DND-41 (cell line): ENCODE measurements around the gene UNK.
A peak's percentile ranks its signal among the peaks of the same experiment; 100 is the strongest.

ENCODE experiments used
- ATAC-seq: fragments of 200-7000 bp; cut with Tn5 transposase; 3 replicates; pipeline ENCODE4 v1.9.1; 2021; ENCODE audit warnings: low read depth; ENCODE audit not compliant: insufficient read depth
- DNase-seq: peaks from one replicate; pipeline ENCODE4 v3.0.0-alpha.2; 2020
- H2AFZ ChIP-seq: 2 replicates; pipeline ENCODE4 v1.6.0; 2012; ENCODE audit warnings: low read depth, low read length
- H3K27ac ChIP-seq: 2 replicates; pipeline ENCODE4 v1.5.1; 2012; ENCODE audit warnings: low read length, inconsistent platforms
- H3K27me3 ChIP-seq: fragments of 200-600 bp; sonication (generic); 2 replicates; pipeline ENCODE4 v1.6.0; 2012; ENCODE audit warnings: low read length, mild to moderate bottlenecking, inconsistent platforms; ENCODE audit not compliant: insufficient read depth, poor library complexity
- H3K36me3 ChIP-seq: 2 replicates; pipeline ENCODE4 v1.5.1; 2012; ENCODE audit warnings: low read length, inconsistent platforms; ENCODE audit not compliant: insufficient read depth
- H3K4me1 ChIP-seq: 2 replicates; pipeline ENCODE4 v1.5.1; 2012; ENCODE audit warnings: mild to moderate bottlenecking, low read length; ENCODE audit not compliant: insufficient read depth
- H3K4me2 ChIP-seq: 2 replicates; pipeline ENCODE4 v1.6.0; 2012; ENCODE audit warnings: mild to moderate bottlenecking, moderate library complexity, low read length, inconsistent platforms; ENCODE audit not compliant: insufficient read depth
- H3K4me3 ChIP-seq, 2 experiments: fragments of 200-600 bp in 1 of 2; shearing (Covaris generic) in 1 of 2; 2 replicates each; pipeline ENCODE4 v1.5.1; 2012 to 2016; ENCODE audit warnings: inconsistent platforms in 2 of 2, low read length in 2 of 2, mild to moderate bottlenecking in 2 of 2, low read depth in 1 of 2, moderate library complexity in 1 of 2
- H3K79me2 ChIP-seq: 2 replicates; pipeline ENCODE4 v1.6.0; 2012; ENCODE audit warnings: low read length, inconsistent platforms; ENCODE audit not compliant: insufficient read depth
- H3K9ac ChIP-seq: 2 replicates; pipeline ENCODE4 v1.6.0; 2012; ENCODE audit warnings: low read depth, mild to moderate bottlenecking, inconsistent platforms, low read length, moderate library complexity
- H3K9me3 ChIP-seq: 2 replicates; pipeline ENCODE4 v1.5.1; 2012; ENCODE audit warnings: low read length, moderate library complexity, mild to moderate bottlenecking, inconsistent platforms; ENCODE audit not compliant: insufficient read depth, severe bottlenecking
- H4K20me1 ChIP-seq: 2 replicates; pipeline ENCODE4 v1.6.0; 2012; ENCODE audit warnings: low read length; ENCODE audit not compliant: insufficient read depth
- EZH2 ChIP-seq: IDR thresholded peaks from 3 replicates; pipeline ENCODE4 v1.6.1; 2012; ENCODE audit warnings: borderline replicate concordance, low read depth, mild to moderate bottlenecking, moderate library complexity, low read length, inconsistent platforms; ENCODE audit not compliant: severe bottlenecking
- TF ChIP-seq, protein P1 (sequence below): IDR thresholded peaks from 2 replicates; pipeline ENCODE4 v1.5.1; 2012; ENCODE audit warnings: borderline replicate concordance, low read length, moderate library complexity, mild to moderate bottlenecking; ENCODE audit not compliant: poor library complexity, severe bottlenecking; ENCODE audit errors: extremely low read depth

Gene UNK

DNA sequence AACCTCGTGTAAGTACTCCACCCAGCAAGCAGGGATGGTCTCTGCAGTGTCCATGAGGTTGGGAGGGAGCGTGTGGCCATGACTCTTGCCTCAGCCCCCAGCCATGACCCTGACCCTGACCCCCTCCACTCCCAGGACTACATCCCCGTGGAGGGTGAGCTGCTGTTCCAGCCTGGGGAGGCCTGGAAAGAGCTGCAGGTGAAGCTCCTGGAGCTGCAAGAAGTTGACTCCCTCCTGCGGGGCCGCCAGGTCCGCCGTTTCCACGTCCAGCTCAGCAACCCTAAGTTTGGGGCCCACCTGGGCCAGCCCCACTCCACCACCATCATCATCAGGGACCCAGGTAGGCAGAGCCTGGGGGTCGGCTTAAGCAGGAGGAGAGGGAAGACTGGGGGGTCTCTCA is 35.9 kb upstream of the UNK start:
- H2AFZ ChIP-seq = no peak overlapping the region
- TF ChIP-seq EZH2 = no peak
- TF ChIP-seq, protein P1, sequence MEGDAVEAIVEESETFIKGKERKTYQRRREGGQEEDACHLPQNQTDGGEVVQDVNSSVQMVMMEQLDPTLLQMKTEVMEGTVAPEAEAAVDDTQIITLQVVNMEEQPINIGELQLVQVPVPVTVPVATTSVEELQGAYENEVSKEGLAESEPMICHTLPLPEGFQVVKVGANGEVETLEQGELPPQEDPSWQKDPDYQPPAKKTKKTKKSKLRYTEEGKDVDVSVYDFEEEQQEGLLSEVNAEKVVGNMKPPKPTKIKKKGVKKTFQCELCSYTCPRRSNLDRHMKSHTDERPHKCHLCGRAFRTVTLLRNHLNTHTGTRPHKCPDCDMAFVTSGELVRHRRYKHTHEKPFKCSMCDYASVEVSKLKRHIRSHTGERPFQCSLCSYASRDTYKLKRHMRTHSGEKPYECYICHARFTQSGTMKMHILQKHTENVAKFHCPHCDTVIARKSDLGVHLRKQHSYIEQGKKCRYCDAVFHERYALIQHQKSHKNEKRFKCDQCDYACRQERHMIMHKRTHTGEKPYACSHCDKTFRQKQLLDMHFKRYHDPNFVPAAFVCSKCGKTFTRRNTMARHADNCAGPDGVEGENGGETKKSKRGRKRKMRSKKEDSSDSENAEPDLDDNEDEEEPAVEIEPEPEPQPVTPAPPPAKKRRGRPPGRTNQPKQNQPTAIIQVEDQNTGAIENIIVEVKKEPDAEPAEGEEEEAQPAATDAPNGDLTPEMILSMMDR = no peak
- H3K4me3 ChIP-seq = no peak overlapping the region
- H3K36me3 ChIP-seq = no peaks in the 10 kb centered on the region
- no peak for ATAC-seq
- no peaks in the 10 kb centered on the region for H3K9me3 ChIP-seq
- H3K79me2 ChIP-seq = no peaks in the 10 kb centered on the region
- peaks cover 22% of the 10 kb centered on the region for H3K4me1 ChIP-seq
- no peak overlapping the region for H3K9ac ChIP-seq
- H3K27me3 ChIP-seq = no peaks in the 10 kb centered on the region
- H3K4me2 ChIP-seq = no peak overlapping the region
- DNase-seq = no peak
- no peak overlapping the region for H3K27ac ChIP-seq
- H4K20me1 ChIP-seq = no peaks in the 10 kb centered on the region

DNA sequence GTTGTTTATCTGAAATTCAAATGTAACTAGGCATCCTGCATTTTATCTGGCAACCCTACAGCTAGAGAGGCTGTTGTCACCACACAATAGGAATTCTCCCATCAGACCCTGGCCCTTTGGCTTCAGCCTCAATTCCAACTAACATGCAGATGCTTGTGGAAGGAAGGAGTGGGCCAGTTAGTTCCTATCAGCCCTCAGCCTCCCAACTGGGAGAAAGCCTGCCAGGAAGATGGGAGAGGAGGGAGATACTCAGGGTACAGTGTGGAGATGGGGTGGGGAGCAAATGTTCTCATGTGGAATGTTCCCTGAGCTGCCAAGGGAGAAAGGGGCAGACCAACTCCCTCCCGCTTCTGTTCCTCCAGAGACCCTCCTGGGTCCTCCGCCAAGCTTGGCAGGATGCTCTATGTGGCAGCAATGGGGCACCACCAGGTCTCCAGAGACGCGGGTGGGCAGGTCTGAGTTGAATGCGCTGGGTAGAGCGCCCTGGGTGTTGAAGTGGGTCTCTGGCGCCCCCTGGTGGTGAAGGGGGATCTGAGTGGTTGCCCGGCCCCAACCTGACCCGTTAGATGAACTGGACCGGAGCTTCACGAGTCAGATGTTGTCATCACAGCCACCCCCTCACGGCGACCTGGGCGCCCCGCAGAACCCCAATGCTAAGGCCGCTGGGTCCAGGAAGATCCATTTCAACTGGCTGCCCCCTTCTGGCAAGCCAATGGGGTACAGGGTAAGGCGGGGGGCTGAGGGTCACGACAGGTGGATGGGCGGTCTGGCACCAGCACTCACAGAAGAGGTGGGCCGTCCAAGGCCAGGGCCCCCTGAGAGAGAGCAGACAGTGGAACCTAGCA is 34.8 kb upstream of the UNK start:
- Histone ChIP-seq H3K79me2 (no peaks in the 10 kb centered on the region), H3K4me3 (peak overlapping the region in 1 of 2 experiments; percentile 41; a peak in 1 of 4 replicates), H3K4me2 (peak overlapping the region; percentile 63), H3K27ac (no peak overlapping the region), H3K9me3 (no peaks in the 10 kb centered on the region), H3K4me1 (peaks cover 32% of the 10 kb centered on the region), H4K20me1 (no peaks in the 10 kb centered on the region), H3K9ac (peak overlapping the region; percentile 24; the same call in 1 of the 2 replicates), H2AFZ (peak overlapping the region; percentile 70), H3K27me3 (no peaks in the 10 kb centered on the region), H3K36me3 (no peaks in the 10 kb centered on the region)
- DNase-seq = peak; percentile 83
- peak; percentile 76 for ATAC-seq
- TF ChIP-seq, protein P1 = peak; percentile 93
- TF ChIP-seq EZH2 = no peak

DNA sequence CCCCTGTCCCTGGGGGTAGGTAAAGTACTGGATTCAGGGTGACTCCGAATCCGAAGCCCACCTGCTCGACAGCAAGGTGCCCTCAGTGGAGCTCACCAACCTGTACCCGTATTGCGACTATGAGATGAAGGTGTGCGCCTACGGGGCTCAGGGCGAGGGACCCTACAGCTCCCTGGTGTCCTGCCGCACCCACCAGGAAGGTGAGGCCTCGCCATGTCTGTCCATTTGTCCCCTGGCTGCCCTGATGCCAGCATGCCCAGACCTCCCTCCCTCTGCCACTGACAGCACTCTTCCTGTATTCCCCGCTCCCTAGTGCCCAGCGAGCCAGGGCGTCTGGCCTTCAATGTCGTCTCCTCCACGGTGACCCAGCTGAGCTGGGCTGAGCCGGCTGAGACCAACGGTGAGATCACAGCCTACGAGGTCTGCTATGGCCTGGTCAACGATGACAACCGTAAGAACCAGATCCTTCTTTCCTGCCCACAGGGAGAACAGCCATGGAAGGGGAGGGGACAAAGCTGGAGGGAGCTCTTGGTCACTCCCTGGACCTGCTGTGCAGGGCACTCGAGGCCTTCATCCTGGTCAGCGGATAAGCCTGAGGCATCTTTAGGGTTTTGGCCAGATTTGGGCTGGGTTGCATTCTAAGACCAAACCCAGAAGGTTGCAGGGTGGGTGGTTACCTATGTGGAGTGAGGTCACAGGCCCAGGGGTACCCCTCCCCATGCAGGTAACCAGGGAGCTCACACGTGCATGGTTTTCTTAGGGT is 33.8 kb upstream of the UNK start:
- ATAC-seq (no peak), DNase-seq (no peak)
- H3K36me3 ChIP-seq = no peaks in the 10 kb centered on the region
- peaks cover 34% of the 10 kb centered on the region for H3K4me1 ChIP-seq
- no peak overlapping the region for H2AFZ ChIP-seq
- H3K9ac ChIP-seq = no peak overlapping the region
- no peak for TF ChIP-seq EZH2
- TF ChIP-seq, protein P1 = no peak
- no peaks in the 10 kb centered on the region for H4K20me1 ChIP-seq
- H3K4me2 ChIP-seq = no peak overlapping the region
- no peak overlapping the region for H3K27ac ChIP-seq
- H3K4me3 ChIP-seq = no peak overlapping the region
- no peaks in the 10 kb centered on the region for H3K27me3 ChIP-seq
- no peaks in the 10 kb centered on the region for H3K9me3 ChIP-seq
- no peaks in the 10 kb centered on the region for H3K79me2 ChIP-seq
